Epithelial cell of proximal tubule (primary cell): ENCODE results near the gene FFAR3. TPM values are rescaled to one million over a fixed set of nuclear protein-coding genes. Genes with fewer than 3 reads are reported as not detected.
"Not testable (repeated sequence)": the region's sequence is repeated elsewhere in the genome, so short reads cannot be mapped to it uniquely, and the experiment has no call there.

Experiments
- DNase-seq: peaks from one replicate; pipeline ENCODE4 v3.0.0-alpha.2; 2011; ENCODE audit warnings: low read depth
- H3K4me3 ChIP-seq: 2 replicates; pipeline ENCODE4 v1.5.1; 2011; ENCODE audit warnings: low read depth, mild to moderate bottlenecking, low read length
- total RNA-seq: library from RNA; depleted of rRNA; stranded (reverse); fragments of >200 nt; gene quantifications from 2 replicates; pipeline ENCODE4 v1.2.3, GENCODE V29; 2015
- TF ChIP-seq, protein P1 (sequence below): conservative IDR thresholded peaks from 2 replicates; pipeline ENCODE4 v1.5.1; 2012; ENCODE audit warnings: low read depth, mild to moderate bottlenecking, low read length

Gene FFAR3
- total RNA-seq, 1 donor from 2014 or later = not detected

GRCh38 chr19:35399231-35399630 lies 41.0 kb downstream of the FFAR3 start:
- H3K4me3 ChIP-seq = no peak overlapping the region
- no peak for DNase-seq
- TF ChIP-seq, protein P1, sequence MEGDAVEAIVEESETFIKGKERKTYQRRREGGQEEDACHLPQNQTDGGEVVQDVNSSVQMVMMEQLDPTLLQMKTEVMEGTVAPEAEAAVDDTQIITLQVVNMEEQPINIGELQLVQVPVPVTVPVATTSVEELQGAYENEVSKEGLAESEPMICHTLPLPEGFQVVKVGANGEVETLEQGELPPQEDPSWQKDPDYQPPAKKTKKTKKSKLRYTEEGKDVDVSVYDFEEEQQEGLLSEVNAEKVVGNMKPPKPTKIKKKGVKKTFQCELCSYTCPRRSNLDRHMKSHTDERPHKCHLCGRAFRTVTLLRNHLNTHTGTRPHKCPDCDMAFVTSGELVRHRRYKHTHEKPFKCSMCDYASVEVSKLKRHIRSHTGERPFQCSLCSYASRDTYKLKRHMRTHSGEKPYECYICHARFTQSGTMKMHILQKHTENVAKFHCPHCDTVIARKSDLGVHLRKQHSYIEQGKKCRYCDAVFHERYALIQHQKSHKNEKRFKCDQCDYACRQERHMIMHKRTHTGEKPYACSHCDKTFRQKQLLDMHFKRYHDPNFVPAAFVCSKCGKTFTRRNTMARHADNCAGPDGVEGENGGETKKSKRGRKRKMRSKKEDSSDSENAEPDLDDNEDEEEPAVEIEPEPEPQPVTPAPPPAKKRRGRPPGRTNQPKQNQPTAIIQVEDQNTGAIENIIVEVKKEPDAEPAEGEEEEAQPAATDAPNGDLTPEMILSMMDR = no peak

GRCh38 chr19:35399948-35400772 lies 41.9 kb downstream of the FFAR3 start:
- no peak for DNase-seq
- TF ChIP-seq, protein P1 = no peak
- no peak overlapping the region for H3K4me3 ChIP-seq

DNA sequence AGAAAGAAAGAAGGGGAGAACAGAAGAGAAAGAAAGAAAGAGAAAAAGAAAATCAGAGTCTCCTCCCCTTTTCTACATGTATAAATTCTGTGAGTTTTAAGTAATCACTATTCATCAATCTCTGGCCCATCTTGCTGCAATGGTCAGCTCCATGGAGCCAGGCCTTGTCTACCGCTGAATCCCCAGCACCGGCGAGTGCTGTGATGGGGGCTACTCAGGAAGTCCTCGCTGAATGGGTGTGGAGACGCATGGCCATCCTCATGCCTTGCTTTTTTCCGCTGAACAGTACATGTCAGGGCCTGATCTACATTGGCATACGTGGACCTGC lies 42.5 kb downstream of the FFAR3 start:
- TF ChIP-seq, protein P1 = no peak
- no peak for DNase-seq
- H3K4me3 ChIP-seq = no peak overlapping the region

- not testable (repeated sequence) for DNase-seq, H3K4me3 ChIP-seq
Observed at GRCh38 chr19:35401416-35401815, 43.2 kb downstream of the FFAR3 start.

DNA sequence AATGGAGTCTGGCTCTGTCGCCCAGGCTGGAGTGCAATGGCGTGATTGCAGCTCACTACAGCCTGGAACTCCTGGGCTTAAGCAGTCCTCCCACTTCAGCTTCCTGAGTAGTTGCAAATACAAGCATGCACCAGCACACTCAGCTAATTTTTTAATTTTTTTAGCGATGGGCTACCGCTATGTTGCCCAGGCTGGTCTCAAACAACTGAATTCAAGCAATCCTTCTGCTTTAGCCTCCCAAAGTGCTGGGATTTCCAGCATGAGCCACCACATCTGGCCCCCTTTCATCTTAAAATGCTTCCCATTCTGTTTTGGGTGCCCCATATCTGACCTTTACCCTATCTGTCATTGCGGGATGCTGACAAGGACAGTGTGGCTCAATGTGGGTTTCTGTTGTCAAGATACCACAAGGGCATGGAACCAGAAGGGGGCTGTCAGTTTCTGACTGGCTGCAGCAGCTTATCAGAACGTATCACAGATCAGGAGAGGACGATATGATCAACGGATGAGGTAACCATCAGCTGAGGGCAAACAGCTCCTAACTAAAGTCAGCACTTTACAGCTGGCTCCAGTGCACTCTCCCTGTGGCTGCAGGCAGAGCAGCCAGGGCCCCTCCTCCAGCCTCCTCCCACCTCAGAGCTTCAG lies 45.0 kb downstream of the FFAR3 start:
- H3K4me3 ChIP-seq = no peak overlapping the region
- no peak for DNase-seq
- TF ChIP-seq, protein P1 = no peak

GRCh38 chr19:35404879-35405622 lies 46.8 kb downstream of the FFAR3 start:
- no peak for DNase-seq
- no peak overlapping the region for H3K4me3 ChIP-seq
- TF ChIP-seq, protein P1 = no peak

GRCh38 chr19:35407619-35408018 lies 49.4 kb downstream of the FFAR3 start:
- H3K4me3 ChIP-seq = no peak overlapping the region
- TF ChIP-seq, protein P1 = no peak

More at GRCh38 chr19:35407619-35408018, 49.4 kb downstream of the FFAR3 start:
- no peak for DNase-seq
